NB4 (cell line): ENCODE results near the gene MRGPRG.

Source experiments
- DNase-seq: peaks from one replicate; pipeline ENCODE4 v3.0.0; 2010; ENCODE audit warnings: low read depth
- H3K4me3 ChIP-seq: one replicate; pipeline ENCODE4 v1.5.1; 2011; ENCODE audit warnings: mild to moderate bottlenecking, low read depth, low read length, moderate library complexity
- CTCF ChIP-seq: IDR thresholded peaks from one replicate; pipeline ENCODE4 v1.5.1; 2012; ENCODE audit warnings: low read depth, low read length
- MAX ChIP-seq: IDR thresholded peaks from 2 replicates; pipeline ENCODE4 v1.6.1; 2011; ENCODE audit warnings: low read depth, low read length
- MYC ChIP-seq: IDR thresholded peaks from 2 replicates; pipeline ENCODE4 v1.6.1; 2011; ENCODE audit warnings: low read depth, low read length
- POLR2A ChIP-seq: IDR thresholded peaks from 2 replicates; pipeline ENCODE4 v1.6.1; 2011; ENCODE audit warnings: mild to moderate bottlenecking; ENCODE audit not compliant: insufficient read length; ENCODE audit errors: extremely low read depth

The MRGPRG gene

GRCh38 chr11:3217818-3218482 is 663 bp downstream of the MRGPRG start:
- DNase-seq: no peak
- TF ChIP-seq MAX (no peak), POLR2A (no peak), MYC (no peak), CTCF (no peak)
- H3K4me3 ChIP-seq: no peak overlapping the region

GRCh38 chr11:3216027-3216525 is 2.5 kb downstream of the MRGPRG start:
- no peak for DNase-seq
- TF ChIP-seq MYC: no peak
- no peak for TF ChIP-seq POLR2A
- no peak for TF ChIP-seq MAX
- no peak for TF ChIP-seq CTCF
- H3K4me3 ChIP-seq: no peak overlapping the region

GRCh38 chr11:3215346-3216026 is 3.1 kb downstream of the MRGPRG start:
- TF ChIP-seq MYC: no peak
- TF ChIP-seq MAX: no peak
- TF ChIP-seq CTCF: no peak
- no peak for TF ChIP-seq POLR2A
- H3K4me3 ChIP-seq: no peak overlapping the region
- DNase-seq: no peak

GRCh38 chr11:3214420-3214699 is 4.3 kb downstream of the MRGPRG start:
- H3K4me3 ChIP-seq: no peak overlapping the region

GRCh38 chr11:3213659-3214419 is 4.8 kb downstream of the MRGPRG start:
- no peak overlapping the region for H3K4me3 ChIP-seq
- DNase-seq: no peak
- no peak for TF ChIP-seq MYC
- TF ChIP-seq CTCF: no peak
- no peak for TF ChIP-seq MAX
- TF ChIP-seq POLR2A: no peak

More at GRCh38 chr11:3214420-3214699, 4.3 kb downstream of the MRGPRG start:
- DNase-seq: no peak
- TF ChIP-seq CTCF: no peak
